ENCODE measurements around the gene LMAN1.

DNA sequence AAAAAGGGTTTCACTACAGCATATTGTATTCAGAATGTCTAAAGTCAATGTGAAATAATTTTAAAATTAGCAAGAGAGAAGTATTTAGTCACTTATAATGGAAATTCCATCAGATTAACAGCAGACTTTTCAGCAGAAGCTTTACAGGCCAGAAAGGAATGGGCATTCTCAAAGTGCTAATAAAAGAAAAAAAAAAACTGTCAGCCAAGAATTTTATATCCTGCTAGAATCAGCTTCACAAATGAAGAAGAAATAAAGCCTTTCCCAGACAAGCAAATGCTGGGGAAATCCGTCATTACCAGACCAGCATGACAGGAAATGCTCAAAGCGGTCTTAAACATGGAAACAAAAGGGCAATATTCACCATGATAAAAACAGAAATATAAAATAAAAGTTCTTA, 18.8 kb downstream of the LMAN1 start:
- no peak for TF ChIP-seq SIN3A (IDR thresholded peaks at IDR 0.05; ENCODE audit: low read depth, low read length)
- no peak for TF ChIP-seq PRDM15 (CRISPR knock-in tag; IDR thresholded peaks at IDR 0.05)
- TF ChIP-seq POLR2A (IDR thresholded peaks at IDR 0.05; ENCODE audit: low read depth, low read length) = no peak
- no peak for TF ChIP-seq CREM (IDR thresholded peaks at IDR 0.05; ENCODE audit: low read depth)
- TF ChIP-seq ATF7 (IDR thresholded peaks at IDR 0.05; ENCODE audit: low read depth) = no peak
- no peak for TF ChIP-seq CHD4 (IDR thresholded peaks at IDR 0.05)
- TF ChIP-seq, protein P1, sequence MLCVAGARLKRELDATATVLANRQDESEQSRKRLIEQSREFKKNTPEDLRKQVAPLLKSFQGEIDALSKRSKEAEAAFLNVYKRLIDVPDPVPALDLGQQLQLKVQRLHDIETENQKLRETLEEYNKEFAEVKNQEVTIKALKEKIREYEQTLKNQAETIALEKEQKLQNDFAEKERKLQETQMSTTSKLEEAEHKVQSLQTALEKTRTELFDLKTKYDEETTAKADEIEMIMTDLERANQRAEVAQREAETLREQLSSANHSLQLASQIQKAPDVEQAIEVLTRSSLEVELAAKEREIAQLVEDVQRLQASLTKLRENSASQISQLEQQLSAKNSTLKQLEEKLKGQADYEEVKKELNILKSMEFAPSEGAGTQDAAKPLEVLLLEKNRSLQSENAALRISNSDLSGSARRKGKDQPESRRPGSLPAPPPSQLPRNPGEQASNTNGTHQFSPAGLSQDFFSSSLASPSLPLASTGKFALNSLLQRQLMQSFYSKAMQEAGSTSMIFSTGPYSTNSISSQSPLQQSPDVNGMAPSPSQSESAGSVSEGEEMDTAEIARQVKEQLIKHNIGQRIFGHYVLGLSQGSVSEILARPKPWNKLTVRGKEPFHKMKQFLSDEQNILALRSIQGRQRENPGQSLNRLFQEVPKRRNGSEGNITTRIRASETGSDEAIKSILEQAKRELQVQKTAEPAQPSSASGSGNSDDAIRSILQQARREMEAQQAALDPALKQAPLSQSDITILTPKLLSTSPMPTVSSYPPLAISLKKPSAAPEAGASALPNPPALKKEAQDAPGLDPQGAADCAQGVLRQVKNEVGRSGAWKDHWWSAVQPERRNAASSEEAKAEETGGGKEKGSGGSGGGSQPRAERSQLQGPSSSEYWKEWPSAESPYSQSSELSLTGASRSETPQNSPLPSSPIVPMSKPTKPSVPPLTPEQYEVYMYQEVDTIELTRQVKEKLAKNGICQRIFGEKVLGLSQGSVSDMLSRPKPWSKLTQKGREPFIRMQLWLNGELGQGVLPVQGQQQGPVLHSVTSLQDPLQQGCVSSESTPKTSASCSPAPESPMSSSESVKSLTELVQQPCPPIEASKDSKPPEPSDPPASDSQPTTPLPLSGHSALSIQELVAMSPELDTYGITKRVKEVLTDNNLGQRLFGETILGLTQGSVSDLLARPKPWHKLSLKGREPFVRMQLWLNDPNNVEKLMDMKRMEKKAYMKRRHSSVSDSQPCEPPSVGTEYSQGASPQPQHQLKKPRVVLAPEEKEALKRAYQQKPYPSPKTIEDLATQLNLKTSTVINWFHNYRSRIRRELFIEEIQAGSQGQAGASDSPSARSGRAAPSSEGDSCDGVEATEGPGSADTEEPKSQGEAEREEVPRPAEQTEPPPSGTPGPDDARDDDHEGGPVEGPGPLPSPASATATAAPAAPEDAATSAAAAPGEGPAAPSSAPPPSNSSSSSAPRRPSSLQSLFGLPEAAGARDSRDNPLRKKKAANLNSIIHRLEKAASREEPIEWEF (IDR thresholded peaks at IDR 0.05; ENCODE audit: insufficient replicate concordance, low read depth, low read length) = no peak
- TF ChIP-seq, protein P2, sequence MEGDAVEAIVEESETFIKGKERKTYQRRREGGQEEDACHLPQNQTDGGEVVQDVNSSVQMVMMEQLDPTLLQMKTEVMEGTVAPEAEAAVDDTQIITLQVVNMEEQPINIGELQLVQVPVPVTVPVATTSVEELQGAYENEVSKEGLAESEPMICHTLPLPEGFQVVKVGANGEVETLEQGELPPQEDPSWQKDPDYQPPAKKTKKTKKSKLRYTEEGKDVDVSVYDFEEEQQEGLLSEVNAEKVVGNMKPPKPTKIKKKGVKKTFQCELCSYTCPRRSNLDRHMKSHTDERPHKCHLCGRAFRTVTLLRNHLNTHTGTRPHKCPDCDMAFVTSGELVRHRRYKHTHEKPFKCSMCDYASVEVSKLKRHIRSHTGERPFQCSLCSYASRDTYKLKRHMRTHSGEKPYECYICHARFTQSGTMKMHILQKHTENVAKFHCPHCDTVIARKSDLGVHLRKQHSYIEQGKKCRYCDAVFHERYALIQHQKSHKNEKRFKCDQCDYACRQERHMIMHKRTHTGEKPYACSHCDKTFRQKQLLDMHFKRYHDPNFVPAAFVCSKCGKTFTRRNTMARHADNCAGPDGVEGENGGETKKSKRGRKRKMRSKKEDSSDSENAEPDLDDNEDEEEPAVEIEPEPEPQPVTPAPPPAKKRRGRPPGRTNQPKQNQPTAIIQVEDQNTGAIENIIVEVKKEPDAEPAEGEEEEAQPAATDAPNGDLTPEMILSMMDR (IDR thresholded peaks at IDR 0.05 in 2 of 3, conservative IDR thresholded peaks at IDR 0.05 in 1 of 3; ENCODE audit: control insufficient read depth in 2 of 3, extremely low read depth in 1 of 3, insufficient read depth in 1 of 3, low read depth in 3 of 3, low read length in 3 of 3) = no peak
- TF ChIP-seq SUZ12 (IDR thresholded peaks at IDR 0.05; ENCODE audit: unreplicated experiment) = no peak
- TF ChIP-seq ELK1 (IDR thresholded peaks at IDR 0.05; ENCODE audit: low read depth, low read length) = no peak
- TF ChIP-seq TAF1 (IDR thresholded peaks at IDR 0.05; ENCODE audit: borderline replicate concordance, low read depth, low read length) = no peak
- TF ChIP-seq YY1 (IDR thresholded peaks at IDR 0.05; ENCODE audit: low read depth, low read length) = no peak
- no peak for TF ChIP-seq PBX3 (IDR thresholded peaks at IDR 0.05; ENCODE audit: insufficient replicate concordance, low read depth, low read length)

Data from GM12878 (cell line).